Articular chondrocyte of knee joint (primary cell): ENCODE results near the gene INHBE. TPM values are rescaled to one million over a fixed set of nuclear protein-coding genes. Genes with fewer than 3 reads are reported as not detected.

Source experiments
- small RNA-seq: library from RNA; depleted of rRNA; stranded (forward); fragments of <200 nt; gene quantifications from one replicate; pipeline ENCODE3, GENCODE V24; 2012
- total RNA-seq: library from RNA; depleted of rRNA; stranded (reverse); fragments of >200 nt; gene quantifications from 2 replicates; pipeline ENCODE4 v1.2.3, GENCODE V29; 2012

Gene INHBE, protein sequence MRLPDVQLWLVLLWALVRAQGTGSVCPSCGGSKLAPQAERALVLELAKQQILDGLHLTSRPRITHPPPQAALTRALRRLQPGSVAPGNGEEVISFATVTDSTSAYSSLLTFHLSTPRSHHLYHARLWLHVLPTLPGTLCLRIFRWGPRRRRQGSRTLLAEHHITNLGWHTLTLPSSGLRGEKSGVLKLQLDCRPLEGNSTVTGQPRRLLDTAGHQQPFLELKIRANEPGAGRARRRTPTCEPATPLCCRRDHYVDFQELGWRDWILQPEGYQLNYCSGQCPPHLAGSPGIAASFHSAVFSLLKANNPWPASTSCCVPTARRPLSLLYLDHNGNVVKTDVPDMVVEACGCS
- total RNA-seq = 0.22 TPM in 1 of 2 replicates, not detected in the other

DNA sequence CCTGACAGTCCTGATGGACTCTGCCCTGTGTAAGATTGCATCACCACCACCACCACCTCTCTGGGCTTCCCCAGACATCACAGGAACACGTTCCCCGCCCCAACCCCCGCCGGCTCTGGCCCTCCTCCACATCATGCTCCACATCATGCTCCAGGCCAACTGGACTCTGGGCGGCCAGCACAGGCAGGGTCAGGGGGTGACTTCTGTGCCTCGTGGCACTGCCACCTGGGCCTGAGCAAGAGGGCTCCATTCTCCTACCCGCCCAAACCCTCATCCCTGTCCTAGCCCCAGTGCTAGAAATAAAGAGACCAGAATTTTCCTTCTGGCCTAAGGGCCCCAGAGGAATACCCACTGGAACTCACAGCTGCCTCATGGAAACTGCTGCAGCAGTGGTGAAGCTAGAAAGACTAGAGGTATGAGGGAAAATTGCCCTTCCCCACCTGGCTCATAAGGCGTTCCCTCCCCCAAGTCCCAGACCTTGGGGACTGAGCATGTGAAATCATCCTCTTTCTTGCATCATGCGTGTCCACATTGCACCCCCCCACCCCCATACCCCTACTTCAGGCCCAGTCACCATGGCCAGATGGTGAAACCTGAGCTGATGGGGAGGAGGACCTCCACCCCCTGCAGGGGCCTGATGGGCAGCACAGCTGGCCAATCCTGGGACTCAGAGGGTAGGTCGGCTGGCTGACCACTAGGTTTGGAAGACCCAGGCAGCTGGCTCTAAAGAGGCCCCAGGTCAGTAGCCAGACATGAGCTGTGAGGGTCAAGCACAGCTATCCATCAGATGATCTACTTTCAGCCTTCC, at the start of gene INHBE:
TSS of gene INHBE (plus strand) at position 742 of the 808 bp plus-strand sequence. CDS start 230 bp downstream, outside the sequence.

DNA sequence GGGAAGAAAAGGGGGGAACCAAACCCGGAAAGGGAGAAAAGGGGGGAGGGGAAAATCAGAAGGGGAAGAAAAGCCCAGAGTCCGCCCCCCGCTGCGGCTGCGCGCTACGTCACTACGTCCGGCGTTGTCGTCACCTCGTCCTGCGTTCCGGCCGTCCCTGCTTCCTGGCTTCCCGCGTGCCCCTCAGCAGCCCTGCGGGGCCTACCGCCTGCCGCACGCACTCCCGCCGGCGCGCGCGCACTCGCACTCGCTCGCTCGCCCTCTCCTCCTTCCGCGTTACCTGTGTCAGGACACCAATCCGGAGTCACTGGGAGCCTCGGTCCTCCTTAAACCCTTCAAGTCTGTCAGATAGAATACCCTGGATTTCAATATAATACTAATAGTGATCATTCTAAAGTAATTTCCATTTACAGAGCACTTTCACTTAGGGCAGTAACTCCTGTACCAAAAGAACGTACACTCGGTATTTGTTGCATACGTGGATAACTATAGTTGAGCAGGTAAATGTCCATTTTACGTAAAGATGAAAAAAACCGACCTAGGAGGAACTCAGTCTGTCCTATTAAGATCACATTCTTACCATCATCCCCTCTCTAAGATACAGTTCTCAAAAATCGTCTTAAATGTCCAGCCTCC, 24.1 kb upstream of the INHBE start, which contains the start of gene R3HDM2:
TSS of gene R3HDM2 (minus strand) at position 113 of the 636 bp plus-strand sequence. CDS start 120,615 bp downstream, outside the sequence.

DNA sequence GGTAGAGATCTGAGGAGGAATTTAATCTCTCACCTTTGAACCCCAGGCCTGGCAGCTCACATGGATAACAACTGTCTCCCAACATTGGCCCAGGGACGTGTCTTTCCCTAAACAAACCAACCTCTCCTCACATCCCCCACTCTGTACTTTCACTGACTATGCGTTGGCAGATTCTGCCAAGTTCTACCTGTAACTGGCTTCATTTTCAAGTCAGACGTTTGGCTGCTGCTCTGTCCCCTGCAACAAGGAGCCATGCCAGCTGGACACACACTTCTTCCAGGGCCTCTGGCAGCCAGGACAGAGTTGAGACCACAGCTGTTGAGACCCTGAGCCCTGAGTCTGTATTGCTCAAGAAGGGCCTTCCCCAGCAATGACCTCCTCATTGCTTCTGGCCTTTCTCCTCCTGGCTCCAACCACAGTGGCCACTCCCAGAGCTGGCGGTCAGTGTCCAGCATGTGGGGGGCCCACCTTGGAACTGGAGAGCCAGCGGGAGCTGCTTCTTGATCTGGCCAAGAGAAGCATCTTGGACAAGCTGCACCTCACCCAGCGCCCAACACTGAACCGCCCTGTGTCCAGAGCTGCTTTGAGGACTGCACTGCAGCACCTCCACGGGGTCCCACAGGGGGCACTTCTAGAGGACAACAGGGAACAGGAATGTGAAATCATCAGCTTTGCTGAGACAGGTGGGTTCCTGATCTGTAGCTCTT, 20.4 kb upstream of the INHBE start, which contains the start of gene INHBC:
TSS of gene INHBC (plus strand) at position 268 of the 707 bp plus-strand sequence. CDS start at position 371, 103 bp downstream.

DNA sequence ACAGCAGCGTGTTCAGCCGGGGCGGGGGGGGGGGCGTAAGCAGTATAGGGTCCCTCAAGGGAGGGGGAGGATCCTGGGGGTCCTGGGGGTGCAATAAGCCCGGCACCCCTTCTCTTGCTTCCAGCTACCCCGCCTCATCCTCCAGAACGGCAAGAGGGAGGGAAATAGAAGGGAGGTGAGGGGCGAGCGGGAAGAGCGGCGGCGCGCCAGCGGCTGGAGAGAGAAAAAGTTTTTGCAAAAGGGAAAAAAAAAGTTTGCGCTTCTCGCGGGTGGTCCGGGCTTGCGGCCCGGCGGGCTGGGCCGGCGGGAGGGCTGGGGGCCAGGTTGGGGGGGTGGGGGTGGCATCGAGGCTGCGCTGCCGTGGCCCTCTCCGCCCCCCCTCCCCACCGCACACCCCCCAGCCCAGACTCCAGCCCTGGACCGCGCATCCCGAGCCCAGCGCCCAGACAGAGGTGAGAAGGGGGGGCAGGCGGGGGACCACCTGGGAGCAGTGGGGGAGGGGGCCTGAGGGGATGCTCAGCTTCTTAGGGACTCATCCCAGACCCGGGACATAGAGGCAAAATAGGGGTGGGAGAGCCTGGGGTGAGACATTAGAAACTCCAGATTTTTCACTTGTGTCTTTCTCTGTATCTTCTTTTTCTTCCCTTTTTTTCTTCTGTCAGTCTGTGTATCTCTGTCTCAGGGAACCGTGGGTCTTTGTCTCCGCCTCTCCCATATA, 4.8 kb downstream of the INHBE start, which contains the start of gene GLI1:
TSS of gene GLI1 (plus strand) at position 36 of the 718 bp plus-strand sequence. CDS start 3,907 bp downstream, outside the sequence.

DNA sequence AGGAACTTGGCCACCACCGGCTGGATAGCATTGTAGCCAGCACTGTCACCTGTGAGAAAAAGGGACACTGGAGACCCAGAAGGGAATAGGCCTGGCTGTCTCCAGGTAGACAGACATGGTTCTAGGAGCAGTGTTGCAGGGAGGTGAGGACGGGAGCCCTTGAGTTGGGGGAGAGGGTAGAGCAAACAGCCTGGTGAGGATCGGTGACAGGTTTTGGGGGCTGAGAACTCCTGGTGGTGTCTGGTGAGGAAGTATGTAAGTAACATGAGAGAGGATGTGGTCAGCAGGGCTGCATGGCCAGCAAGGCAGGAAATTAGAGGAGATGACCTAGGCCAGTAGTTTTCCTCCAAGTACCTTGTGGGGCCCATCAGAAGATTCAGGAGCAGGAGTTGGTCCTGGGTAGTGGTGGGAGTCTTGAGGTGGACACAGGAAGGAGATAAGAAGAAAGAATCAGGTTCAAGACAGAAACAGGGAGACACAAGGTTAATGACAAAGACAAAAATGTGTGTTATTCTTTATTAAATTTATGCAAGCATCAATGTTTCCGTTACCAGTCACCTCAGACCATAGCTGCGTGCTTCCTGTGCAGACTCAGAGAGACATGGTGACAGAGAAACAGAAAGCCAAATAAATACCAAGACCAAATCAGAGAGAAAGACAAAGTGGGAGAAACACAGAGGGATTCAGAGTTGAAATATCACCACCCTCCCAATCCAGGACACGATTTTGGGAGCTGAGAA, 24.4 kb downstream of the INHBE start, which contains the start of gene ARHGAP9:
TSS of gene ARHGAP9 (minus strand) at position 491 of the 740 bp plus-strand sequence. CDS start at position 31, 460 bp downstream.

DNA sequence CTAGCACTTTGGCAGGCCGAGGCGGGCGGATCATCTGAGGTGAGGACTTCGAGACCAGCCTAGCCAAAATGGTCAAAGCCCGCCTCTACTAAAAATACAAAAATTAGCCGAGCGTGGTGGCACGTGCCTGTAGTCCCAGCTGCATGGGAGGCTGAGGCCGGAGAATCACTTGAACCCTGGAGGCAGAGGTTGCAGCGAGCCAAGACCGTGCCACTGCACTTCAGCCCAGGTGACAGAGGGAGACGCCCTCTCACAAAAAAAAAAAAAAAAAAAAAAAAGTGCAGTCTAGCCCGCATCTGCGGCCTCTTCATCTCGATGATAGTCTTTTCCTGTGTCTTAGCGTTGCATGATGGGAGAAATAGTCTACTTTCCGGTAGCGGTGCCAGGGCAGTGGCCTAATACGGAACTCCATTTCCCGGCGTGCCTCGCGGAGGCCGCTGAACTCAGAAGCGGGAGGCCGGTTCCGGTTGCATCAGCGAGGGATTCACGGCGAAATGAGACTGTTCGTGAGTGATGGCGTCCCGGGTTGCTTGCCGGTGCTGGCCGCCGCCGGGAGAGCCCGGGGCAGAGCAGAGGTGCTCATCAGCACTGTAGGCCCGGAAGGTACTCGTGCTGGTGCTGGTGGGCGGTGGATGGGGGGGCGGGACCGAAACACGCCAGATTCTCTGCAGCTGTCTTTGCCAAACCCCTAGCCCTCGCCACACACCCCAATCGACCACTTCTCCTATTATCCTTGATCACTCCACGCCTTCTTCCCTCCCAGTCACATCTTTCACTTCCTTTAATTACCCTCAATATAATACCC, 32.7 kb downstream of the INHBE start, which contains the start of gene MARS1:
TSS of gene MARS1 (plus strand) at position 472 of the 805 bp plus-strand sequence. CDS start at position 495, 23 bp downstream.

Small RNA genes within 50 kb of the gene (small RNA-seq; reads per million reads assigned to genes)
- not detected for gene RNU6-879P

Other genes starting within 250 kb of the INHBE start
- 4.3 and 5.2 TPM in 2 replicates for gene NXPH4, start 238.5 kb upstream of the INHBE start, total RNA-seq
- gene SHMT2, start 225.6 kb upstream of the INHBE start, total RNA-seq = 251 and 302 TPM in 2 replicates
- gene STAC3, start 204.1 kb upstream of the INHBE start, total RNA-seq = 0.54 and 0.65 TPM in 2 replicates
- 25.5 and 27.0 TPM in 2 replicates for gene R3HDM2, start 24.3 kb upstream of the INHBE start, total RNA-seq
- gene INHBC, start 20.5 kb upstream of the INHBE start, total RNA-seq = under 0.01 TPM in 1 of 2 replicates, not detected in the other
- 0.11 and 0.26 TPM in 2 replicates for gene GLI1, start 4.5 kb downstream of the INHBE start, total RNA-seq
- 0.22 TPM in 1 of 2 replicates, not detected in the other for gene ARHGAP9, start 24.6 kb downstream of the INHBE start, total RNA-seq
- 108 and 113 TPM in 2 replicates for gene MARS1, start 32.8 kb downstream of the INHBE start, total RNA-seq
- 40.5 and 59.5 TPM in 2 replicates for gene DDIT3, start 65.2 kb downstream of the INHBE start, total RNA-seq
- gene MBD6, start 67.5 kb downstream of the INHBE start, total RNA-seq = 3.8 and 5.2 TPM in 2 replicates
- gene DCTN2, start 91.9 kb downstream of the INHBE start, total RNA-seq = 113 and 132 TPM in 2 replicates
- under 0.01 and 0.22 TPM in 2 replicates for gene KIF5A, start 94.7 kb downstream of the INHBE start, total RNA-seq
- gene PIP4K2C, start 135.9 kb downstream of the INHBE start, total RNA-seq = 23.5 and 26.2 TPM in 2 replicates
- 9.4 and 11.2 TPM in 2 replicates for gene DTX3, start 149.5 kb downstream of the INHBE start, total RNA-seq
- 16.2 and 17.2 TPM in 2 replicates for gene ARHGEF25, start 156.1 kb downstream of the INHBE start, total RNA-seq
- 1.0 and 2.9 TPM in 2 replicates for gene B4GALNT1, start 177.9 kb downstream of the INHBE start, total RNA-seq
- gene OS9, start 238.8 kb downstream of the INHBE start, total RNA-seq = 154 and 254 TPM in 2 replicates